ENCODE results near the gene TCP11L2. TPM values are rescaled to one million over a fixed set of nuclear protein-coding genes. Genes with fewer than 3 reads are reported as not detected.
A peak's percentile ranks its signal among the peaks of the same experiment; 100 is the strongest.

TCP11L2 gene
- total and polyA plus RNA-seq, 4 donors, result 2.5 to 98.1 (median 5.9) TPM

GRCh38 chr12:106305376-106305775 lies 2.8 kb downstream of the TCP11L2 start:
- no peak overlapping the region for H3K4me3 ChIP-seq (ENCODE audit: low read depth in 1 of 3, low read length in 3 of 3)
- no peak overlapping the region for H3K9ac ChIP-seq (ENCODE audit: low read depth in 1 of 2, low read length in 2 of 2)
- H3K27me3 ChIP-seq (ENCODE audit: control insufficient read depth in 4 of 4, insufficient read depth in 4 of 4, low read length in 3 of 4), result no peaks in the 10 kb centered on the region
- H3K4me1 ChIP-seq (ENCODE audit: control insufficient read depth in 4 of 4, insufficient read depth in 4 of 4, low read length in 3 of 4), result peaks cover 2 to 10% (median 5%) of the 10 kb centered on the region in 4 donors
- TF ChIP-seq TAF1 (conservative IDR thresholded peaks at IDR 0.05), result no peak
- no peak for TF ChIP-seq FOXA2 (IDR thresholded peaks at IDR 0.05)
- no peak for TF ChIP-seq REST (IDR thresholded peaks at IDR 0.05)
- no peak for TF ChIP-seq RAD21 (IDR thresholded peaks at IDR 0.05)
- no peak for TF ChIP-seq MAX (IDR thresholded peaks at IDR 0.05)
- TF ChIP-seq JUND (IDR thresholded peaks at IDR 0.05), result no peak
- no peak for DNase-seq (ENCODE audit: low spot score)
- 92% methylated on average over 5 of the region's 5 CpGs for WGBS
- no peak overlapping the region for H3K27ac ChIP-seq (ENCODE audit: low read depth in 1 of 2, low read length in 2 of 2)
- H3K36me3 ChIP-seq (ENCODE audit: control insufficient read depth in 4 of 4, insufficient read depth in 3 of 4, low read depth in 1 of 4, low read length in 3 of 4), result no peaks in the 10 kb centered on the region
- H3K9me3 ChIP-seq (ENCODE audit: control insufficient read depth in 4 of 4, low read length in 3 of 4), result no peaks in the 10 kb centered on the region

GRCh38 chr12:106307181-106307580 lies 4.6 kb downstream of the TCP11L2 start:
- no peaks in the 10 kb centered on the region for H3K27me3 ChIP-seq (ENCODE audit: control insufficient read depth in 4 of 4, insufficient read depth in 4 of 4, low read length in 3 of 4)
- H3K4me3 ChIP-seq (ENCODE audit: low read depth in 1 of 3, low read length in 3 of 3), result no peak overlapping the region
- no peak overlapping the region for H3K9ac ChIP-seq (ENCODE audit: low read depth in 1 of 2, low read length in 2 of 2)
- no peak for DNase-seq (ENCODE audit: low spot score)
- peaks cover 0 to 10% (median 3%) of the 10 kb centered on the region in 4 donors for H3K4me1 ChIP-seq (ENCODE audit: control insufficient read depth in 4 of 4, insufficient read depth in 4 of 4, low read length in 3 of 4)
- no peaks in the 10 kb centered on the region for H3K36me3 ChIP-seq (ENCODE audit: control insufficient read depth in 4 of 4, insufficient read depth in 3 of 4, low read depth in 1 of 4, low read length in 3 of 4)
- WGBS, result 29% methylated on average over 1 of the region's 1 CpG
- TF ChIP-seq HNF4A (conservative IDR thresholded peaks at IDR 0.05), result peak in 1 of 2 donors; percentile 5
- no peak for TF ChIP-seq FOXA1 (IDR thresholded peaks at IDR 0.05)
- no peak overlapping the region for H3K27ac ChIP-seq (ENCODE audit: low read depth in 1 of 2, low read length in 2 of 2)
- H3K9me3 ChIP-seq (ENCODE audit: control insufficient read depth in 4 of 4, low read length in 3 of 4), result no peaks in the 10 kb centered on the region

- peaks cover 0 to 10% (median 3%) of the 10 kb centered on the region in 4 donors for H3K4me1 ChIP-seq (ENCODE audit: control insufficient read depth in 4 of 4, insufficient read depth in 4 of 4, low read length in 3 of 4)
- H3K9me3 ChIP-seq (ENCODE audit: control insufficient read depth in 4 of 4, low read length in 3 of 4), result no peaks in the 10 kb centered on the region
- 91% methylated on average over 1 of the region's 1 CpG for WGBS
- H3K4me3 ChIP-seq (ENCODE audit: low read depth in 1 of 3, low read length in 3 of 3), result no peak overlapping the region
- no peak for DNase-seq (ENCODE audit: low spot score)
- no peak overlapping the region for H3K9ac ChIP-seq (ENCODE audit: low read depth in 1 of 2, low read length in 2 of 2)
- no peaks in the 10 kb centered on the region for H3K27me3 ChIP-seq (ENCODE audit: control insufficient read depth in 4 of 4, insufficient read depth in 4 of 4, low read length in 3 of 4)
- H3K27ac ChIP-seq (ENCODE audit: low read depth in 1 of 2, low read length in 2 of 2), result no peak overlapping the region
- no peaks in the 10 kb centered on the region for H3K36me3 ChIP-seq (ENCODE audit: control insufficient read depth in 4 of 4, insufficient read depth in 3 of 4, low read depth in 1 of 4, low read length in 3 of 4)
- no peak for TF ChIP-seq REST (IDR thresholded peaks at IDR 0.05)
- no peak for TF ChIP-seq CTCF (IDR thresholded peaks at IDR 0.05; ENCODE audit: low read depth, low read length, missing input control)
- no peak for TF ChIP-seq SP1 (IDR thresholded peaks at IDR 0.05)
- no peak for TF ChIP-seq ZBTB33 (IDR thresholded peaks at IDR 0.05)
- no peak for TF ChIP-seq FOXA2 (IDR thresholded peaks at IDR 0.05)
- TF ChIP-seq ATF3 (IDR thresholded peaks at IDR 0.05), result no peak
- TF ChIP-seq JUND (IDR thresholded peaks at IDR 0.05), result no peak
- no peak for TF ChIP-seq YY1 (IDR thresholded peaks at IDR 0.05)
- TF ChIP-seq GABPA (IDR thresholded peaks at IDR 0.05 in 1 of 2, conservative IDR thresholded peaks at IDR 0.05 in 1 of 2), result no peak
- no peak for TF ChIP-seq RXRA (IDR thresholded peaks at IDR 0.05)
- TF ChIP-seq NR2F2 (IDR thresholded peaks at IDR 0.05), result no peak
- TF ChIP-seq TAF1 (conservative IDR thresholded peaks at IDR 0.05), result no peak
- TF ChIP-seq HNF4G (IDR thresholded peaks at IDR 0.05), result no peak
- no peak for TF ChIP-seq MAX (IDR thresholded peaks at IDR 0.05)
Measured at GRCh38 chr12:106308121-106308520, 5.6 kb downstream of the TCP11L2 start.

Data from liver (tissue), 9 donors.